Calu3 (cell line): ENCODE data around the gene ARHGAP29. TPM values are rescaled to one million over a fixed set of nuclear protein-coding genes. Genes with fewer than 3 reads are reported as not detected.

Experiments
- BruUV-seq: library from RNA; stranded (reverse); fragments of 400-500 nt; replicated peaks from 2 replicates; lab custom pipeline; 2021; lab: Mats Ljungman, UMichigan
- CTCF ChIA-PET: fragments of 300-600 bp; sonication (Branson Sonifier 250); formaldehyde crosslinking; loops from one replicate; lab custom pipeline; 2022; ENCODE audit warnings: antibody characterized with exemption; lab: Charles Lee
- DNase-seq: peaks from one replicate; pipeline ENCODE4 v3.0.0; 2022
- H3K27ac Mint-ChIP-seq: one replicate; pipeline ENCODE4 v1.8.0; 2022; ENCODE audit warnings: mixed read lengths; ENCODE audit not compliant: unreplicated experiment
- H3K27me3 Mint-ChIP-seq: one replicate; pipeline ENCODE4 v1.8.0; 2022; ENCODE audit warnings: mixed read lengths; ENCODE audit not compliant: unreplicated experiment
- H3K36me3 Mint-ChIP-seq: one replicate; pipeline ENCODE4 v1.8.0; 2022; ENCODE audit warnings: mild to moderate bottlenecking, moderate library complexity, mixed read lengths; ENCODE audit not compliant: insufficient read depth, unreplicated experiment
- H3K4me1 Mint-ChIP-seq: one replicate; pipeline ENCODE4 v1.8.0; 2022; ENCODE audit warnings: mild to moderate bottlenecking, low read depth, mixed read lengths; ENCODE audit not compliant: unreplicated experiment
- H3K4me3 Mint-ChIP-seq: one replicate; pipeline ENCODE4 v1.8.0; 2022; ENCODE audit warnings: mild to moderate bottlenecking, low read depth, moderate library complexity, mixed read lengths; ENCODE audit not compliant: unreplicated experiment
- H3K9me3 Mint-ChIP-seq: one replicate; pipeline ENCODE4 v1.8.0; 2022; ENCODE audit warnings: low read depth, mixed read lengths; ENCODE audit not compliant: unreplicated experiment
- intact Hi-C: fragments of 100-400 bp; cut with micrococcal nuclease; formaldehyde crosslinking; loops from one replicate; pipeline ENCODE4 v1.10.0; 2022; ENCODE audit not compliant: unreplicated experiment
- total RNA-seq: library from RNA; stranded (reverse); gene quantifications from 2 replicates; pipeline ENCODE4 v1.2.3, GENCODE V29; 2022
- TF ChIP-seq, protein P1 (sequence below): fragments of 200-600 bp; IDR thresholded peaks from one replicate; pipeline ENCODE4 v1.8.0; 2022; ENCODE audit warnings: antibody characterized with exemption; ENCODE audit not compliant: unreplicated experiment

ARHGAP29 gene
- total RNA-seq, 1 experiment from 2014 or later, result 57.9 TPM

GRCh38 chr1:94235189-94236012 lies 2.0 kb downstream of the ARHGAP29 start:
- BruUV-seq, result TSS peak; percentile 21
- no peaks in the 10 kb centered on the region for H3K27me3 Mint-ChIP-seq
- intact Hi-C loops, result loop anchor here (1.0 to 2.0 kb wide), 3 partner anchors 91 to 175 kb away; no protein-coding TSS in a partner anchor

GRCh38 chr1:94234615-94235014 lies 2.8 kb downstream of the ARHGAP29 start:
- Mint-ChIP-seq H3K27me3 (no peaks in the 10 kb centered on the region), H3K36me3 (peaks cover 26% of the 10 kb centered on the region), H3K4me3 (peak overlapping the region; percentile 26), H3K27ac (no peak overlapping the region), H3K9me3 (no peaks in the 10 kb centered on the region), H3K4me1 (peaks cover 53% of the 10 kb centered on the region)
- no peak for DNase-seq
- CTCF ChIA-PET, result interaction anchor here (0.6 to 1.2 kb wide), 4 partner anchors 41 to 173 kb away, joined by 3 to 4 read pairs (median 4); no protein-coding TSS in a partner anchor
- intact Hi-C loops, result no loop called here
- TF ChIP-seq, protein P1, sequence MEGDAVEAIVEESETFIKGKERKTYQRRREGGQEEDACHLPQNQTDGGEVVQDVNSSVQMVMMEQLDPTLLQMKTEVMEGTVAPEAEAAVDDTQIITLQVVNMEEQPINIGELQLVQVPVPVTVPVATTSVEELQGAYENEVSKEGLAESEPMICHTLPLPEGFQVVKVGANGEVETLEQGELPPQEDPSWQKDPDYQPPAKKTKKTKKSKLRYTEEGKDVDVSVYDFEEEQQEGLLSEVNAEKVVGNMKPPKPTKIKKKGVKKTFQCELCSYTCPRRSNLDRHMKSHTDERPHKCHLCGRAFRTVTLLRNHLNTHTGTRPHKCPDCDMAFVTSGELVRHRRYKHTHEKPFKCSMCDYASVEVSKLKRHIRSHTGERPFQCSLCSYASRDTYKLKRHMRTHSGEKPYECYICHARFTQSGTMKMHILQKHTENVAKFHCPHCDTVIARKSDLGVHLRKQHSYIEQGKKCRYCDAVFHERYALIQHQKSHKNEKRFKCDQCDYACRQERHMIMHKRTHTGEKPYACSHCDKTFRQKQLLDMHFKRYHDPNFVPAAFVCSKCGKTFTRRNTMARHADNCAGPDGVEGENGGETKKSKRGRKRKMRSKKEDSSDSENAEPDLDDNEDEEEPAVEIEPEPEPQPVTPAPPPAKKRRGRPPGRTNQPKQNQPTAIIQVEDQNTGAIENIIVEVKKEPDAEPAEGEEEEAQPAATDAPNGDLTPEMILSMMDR, result no peak
- no TSS peak for BruUV-seq

More at GRCh38 chr1:94235189-94236012, 2.0 kb downstream of the ARHGAP29 start:
- Mint-ChIP-seq H3K4me1 (peaks cover 55% of the 10 kb centered on the region), H3K36me3 (peaks cover 26% of the 10 kb centered on the region), H3K4me3 (peak overlapping the region; percentile 83), H3K9me3 (no peaks in the 10 kb centered on the region), H3K27ac (peak overlapping the region; percentile 77)
- CTCF ChIA-PET, result interaction anchor here (0.8 to 2.5 kb wide), 7 partner anchors 91 to 196 kb away, joined by 3 to 17 read pairs (median 4); no protein-coding TSS in a partner anchor
- TF ChIP-seq, protein P1, result no peak
- DNase-seq, result no peak

- TF ChIP-seq, protein P1, result no peak
- DNase-seq, result no peak
- Mint-ChIP-seq H3K4me1 (peaks cover 35% of the 10 kb centered on the region), H3K4me3 (no peak overlapping the region), H3K27ac (peak overlapping the region; percentile 13), H3K36me3 (peaks cover 15% of the 10 kb centered on the region), H3K27me3 (no peaks in the 10 kb centered on the region), H3K9me3 (no peaks in the 10 kb centered on the region)
- intact Hi-C loops, result no loop called here
- CTCF ChIA-PET, result interaction anchor here (1.5 kb wide), 1 partner anchor 104 kb away, joined by 5 read pairs; no protein-coding TSS in a partner anchor
- BruUV-seq, result no TSS peak
These were observed 5.6 kb downstream of the ARHGAP29 start for GRCh38 chr1:94231746-94232145.

GRCh38 chr1:94230920-94231319 lies 6.5 kb downstream of the ARHGAP29 start:
- intact Hi-C loops, result no loop called here

More at GRCh38 chr1:94230920-94231319, 6.5 kb downstream of the ARHGAP29 start:
- BruUV-seq, result no TSS peak
- H3K27me3 Mint-ChIP-seq, result no peaks in the 10 kb centered on the region
- H3K9me3 Mint-ChIP-seq, result no peaks in the 10 kb centered on the region
- peaks cover 7% of the 10 kb centered on the region for H3K36me3 Mint-ChIP-seq
- TF ChIP-seq, protein P1, result no peak
- DNase-seq, result no peak
- CTCF ChIA-PET, result interaction anchor here (0.7 kb wide), 1 partner anchor 105 kb away, joined by 4 read pairs; no protein-coding TSS in a partner anchor
- H3K27ac Mint-ChIP-seq, result no peak overlapping the region
- peaks cover 35% of the 10 kb centered on the region for H3K4me1 Mint-ChIP-seq
- no peak overlapping the region for H3K4me3 Mint-ChIP-seq
